GM12874 (cell line): ENCODE results near the gene COL4A3.

Source experiments
- TF ChIP-seq, protein P1 (sequence below): IDR thresholded peaks from 2 replicates; pipeline ENCODE4 v1.5.1; 2011; ENCODE audit warnings: low read depth, mild to moderate bottlenecking, control low read depth, low read length, moderate library complexity; ENCODE audit not compliant: insufficient read depth

Gene COL4A3

DNA sequence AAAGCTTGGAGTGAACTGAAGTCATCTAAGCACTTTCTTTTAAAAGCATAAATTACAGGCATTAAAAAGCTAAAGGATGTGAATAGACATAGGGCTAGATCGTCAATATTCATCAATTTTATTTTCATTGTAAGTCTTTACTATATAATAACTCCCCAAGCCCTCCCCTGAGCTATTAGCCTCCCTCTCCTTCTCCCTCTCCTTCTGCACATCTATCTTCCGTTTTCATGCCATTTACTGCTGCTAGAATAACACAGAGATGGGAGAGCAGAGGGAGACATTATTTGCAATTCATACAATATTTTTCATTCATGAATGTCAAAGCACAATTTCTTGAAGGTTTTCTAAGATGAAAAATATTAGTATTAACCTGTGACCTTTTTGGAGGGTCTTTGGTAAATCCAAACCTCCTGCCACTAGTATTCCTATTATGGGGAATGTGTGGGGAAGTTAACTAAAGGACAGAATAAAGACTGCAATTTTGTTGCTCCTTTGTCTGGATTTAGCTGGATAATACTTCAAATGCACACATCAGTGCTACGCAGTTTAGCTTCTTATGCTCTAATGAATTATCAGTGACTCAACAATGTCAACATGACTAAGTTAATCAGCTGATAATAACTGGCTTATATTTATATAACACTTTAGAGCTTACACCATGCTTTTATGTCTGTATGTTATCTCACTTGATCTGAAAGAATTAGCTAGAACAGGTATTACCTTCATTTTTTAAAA is 132.4 kb downstream of the COL4A3 start:
- TF ChIP-seq, protein P1, sequence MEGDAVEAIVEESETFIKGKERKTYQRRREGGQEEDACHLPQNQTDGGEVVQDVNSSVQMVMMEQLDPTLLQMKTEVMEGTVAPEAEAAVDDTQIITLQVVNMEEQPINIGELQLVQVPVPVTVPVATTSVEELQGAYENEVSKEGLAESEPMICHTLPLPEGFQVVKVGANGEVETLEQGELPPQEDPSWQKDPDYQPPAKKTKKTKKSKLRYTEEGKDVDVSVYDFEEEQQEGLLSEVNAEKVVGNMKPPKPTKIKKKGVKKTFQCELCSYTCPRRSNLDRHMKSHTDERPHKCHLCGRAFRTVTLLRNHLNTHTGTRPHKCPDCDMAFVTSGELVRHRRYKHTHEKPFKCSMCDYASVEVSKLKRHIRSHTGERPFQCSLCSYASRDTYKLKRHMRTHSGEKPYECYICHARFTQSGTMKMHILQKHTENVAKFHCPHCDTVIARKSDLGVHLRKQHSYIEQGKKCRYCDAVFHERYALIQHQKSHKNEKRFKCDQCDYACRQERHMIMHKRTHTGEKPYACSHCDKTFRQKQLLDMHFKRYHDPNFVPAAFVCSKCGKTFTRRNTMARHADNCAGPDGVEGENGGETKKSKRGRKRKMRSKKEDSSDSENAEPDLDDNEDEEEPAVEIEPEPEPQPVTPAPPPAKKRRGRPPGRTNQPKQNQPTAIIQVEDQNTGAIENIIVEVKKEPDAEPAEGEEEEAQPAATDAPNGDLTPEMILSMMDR, result no peak

DNA sequence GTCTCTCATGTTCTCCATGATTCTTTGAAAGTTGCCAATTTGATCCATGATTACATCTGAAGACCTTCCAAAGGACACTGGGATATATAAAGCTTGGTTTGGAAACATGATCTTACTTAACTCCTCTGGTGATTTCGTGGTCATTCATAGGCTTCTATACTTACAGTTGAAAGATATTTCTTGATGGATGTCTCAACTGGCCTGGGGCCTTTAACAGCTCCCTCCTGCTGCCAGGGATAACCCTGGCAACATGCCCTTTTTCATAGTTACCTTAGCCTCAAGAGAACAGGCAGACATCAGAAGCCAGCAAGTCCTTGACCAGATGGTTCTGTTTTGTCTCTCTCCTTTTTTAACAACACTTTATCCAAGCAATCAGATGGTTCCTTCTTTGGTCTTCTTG is 137.1 kb downstream of the COL4A3 start:
- TF ChIP-seq, protein P1, result no peak

DNA sequence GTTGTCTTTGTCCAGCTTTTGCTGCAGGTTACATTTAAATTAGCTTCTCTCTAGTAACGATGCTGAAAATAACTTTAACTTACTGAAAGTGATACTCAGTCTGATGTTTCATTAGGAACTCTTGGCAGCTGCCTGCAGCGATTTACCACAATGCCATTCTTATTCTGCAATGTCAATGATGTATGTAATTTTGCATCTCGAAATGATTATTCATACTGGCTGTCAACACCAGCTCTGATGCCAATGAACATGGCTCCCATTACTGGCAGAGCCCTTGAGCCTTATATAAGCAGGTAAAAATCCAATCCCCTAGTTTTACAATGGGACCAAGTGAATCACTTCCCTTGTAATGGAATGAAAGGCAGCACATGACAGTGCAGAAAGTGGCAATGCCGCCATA is 144.4 kb downstream of the COL4A3 start:
- TF ChIP-seq, protein P1, result no peak

DNA sequence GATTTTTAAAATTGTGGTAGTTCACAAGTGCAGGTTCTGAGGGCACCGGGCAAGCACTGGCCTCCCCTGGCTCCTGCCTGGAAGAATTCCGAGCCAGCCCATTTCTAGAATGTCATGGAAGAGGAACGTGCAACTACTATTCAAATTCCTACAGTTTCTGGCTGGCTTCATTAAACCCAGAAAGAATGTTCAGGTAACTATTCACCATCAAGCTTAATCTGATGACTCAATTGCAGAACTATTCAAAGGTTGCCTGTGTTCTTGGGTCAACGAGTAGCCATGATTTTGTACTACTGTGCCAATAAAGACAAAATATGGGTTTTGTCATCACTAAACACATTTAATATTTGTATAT is 146.3 kb downstream of the COL4A3 start:
- TF ChIP-seq, protein P1, result no peak

DNA sequence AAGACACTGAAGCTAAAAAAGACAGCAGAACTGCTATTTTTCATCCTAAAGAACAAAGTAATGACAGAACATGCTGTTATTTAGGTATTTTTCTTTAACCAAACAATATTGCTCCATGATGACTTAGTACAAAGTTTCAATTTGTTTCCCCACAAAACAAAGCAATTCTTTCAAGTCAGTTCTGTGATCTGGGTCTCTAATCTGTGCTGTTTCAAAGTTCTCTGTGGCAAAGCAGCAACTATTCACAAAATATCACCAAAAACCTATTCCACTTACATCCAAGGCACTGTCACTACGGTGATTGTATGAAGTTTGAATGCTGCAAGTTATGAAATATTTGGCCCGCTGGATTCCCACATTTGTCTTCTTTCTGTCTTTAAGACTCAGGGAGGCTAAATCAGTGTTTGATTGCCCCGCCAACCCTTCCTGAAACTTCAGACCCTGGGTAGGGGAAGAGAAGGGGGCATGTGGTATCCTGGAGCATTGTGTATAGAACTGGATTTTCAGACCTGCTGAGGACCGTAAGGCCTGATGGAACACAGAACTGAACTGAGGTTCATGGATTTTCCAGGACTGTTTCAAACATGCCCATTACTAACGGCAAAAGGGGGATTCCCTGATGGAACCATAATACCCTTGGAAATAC is 147.6 kb downstream of the COL4A3 start:
- TF ChIP-seq, protein P1, result no peak

DNA sequence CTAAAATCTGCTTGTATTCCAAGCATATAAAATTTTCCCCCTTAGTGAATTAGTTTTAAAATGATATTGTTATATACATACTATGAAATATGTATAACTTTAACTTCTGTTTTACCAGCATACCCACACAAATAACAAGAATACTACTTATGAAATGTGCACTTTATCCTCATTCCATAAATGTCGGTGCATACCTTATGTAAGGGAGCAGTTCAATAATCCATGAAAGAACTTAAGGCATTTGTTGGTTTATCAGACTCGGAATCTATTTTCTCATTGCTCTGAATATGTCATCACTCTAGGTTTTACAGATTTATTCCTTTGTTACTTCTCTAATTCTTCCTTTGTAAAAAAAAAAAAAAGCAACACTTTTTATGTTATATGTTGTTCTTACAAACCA is 148.2 kb downstream of the COL4A3 start:
- TF ChIP-seq, protein P1, result no peak

DNA sequence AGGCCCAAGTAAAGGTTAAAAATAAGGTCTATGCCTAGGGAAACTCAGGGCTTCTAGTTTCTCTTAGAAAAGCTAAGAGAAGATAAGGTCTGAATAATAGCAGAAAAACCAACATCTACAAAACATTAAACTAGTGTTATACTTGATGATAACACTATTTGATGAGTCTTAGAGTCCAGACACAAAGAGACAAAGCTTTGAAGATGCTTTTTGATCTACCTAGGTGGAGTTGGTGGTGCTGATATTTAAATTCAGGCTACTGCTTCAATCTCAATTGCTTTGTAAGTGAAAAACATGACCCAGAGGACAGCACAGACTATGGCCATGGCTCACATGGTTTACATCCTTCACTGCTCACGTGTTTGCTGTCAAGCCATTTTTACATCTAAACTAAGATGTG is 148.9 kb downstream of the COL4A3 start:
- TF ChIP-seq, protein P1, result no peak
